Neural crest cell (in vitro differentiated cells): ENCODE measurements around the gene EVPL. TPM values are rescaled to one million over a fixed set of nuclear protein-coding genes. Genes with fewer than 3 reads are reported as not detected.

Source experiments
- DNase-seq: peaks from one replicate; pipeline ENCODE4 v3.0.0; 2021; ENCODE audit warnings: low read depth, mixed read lengths, low spot score
- H3K27ac Mint-ChIP-seq: one replicate; pipeline ENCODE4 v1.8.0; 2021; ENCODE audit warnings: mild to moderate bottlenecking, mixed read lengths; ENCODE audit not compliant: unreplicated experiment
- H3K27me3 Mint-ChIP-seq: 2 replicates; pipeline ENCODE4 v1.8.0; 2021; ENCODE audit warnings: low read depth, mild to moderate bottlenecking, mixed read lengths
- H3K36me3 Mint-ChIP-seq: 2 replicates; pipeline ENCODE4 v1.8.0; 2021; ENCODE audit warnings: low read depth, mild to moderate bottlenecking, mixed read lengths
- H3K4me1 Mint-ChIP-seq: 2 replicates; pipeline ENCODE4 v1.8.0; 2021; ENCODE audit warnings: mixed read lengths
- H3K4me3 Mint-ChIP-seq: one replicate; pipeline ENCODE4 v1.8.0; 2021; ENCODE audit warnings: mild to moderate bottlenecking, mixed read lengths
- H3K9me3 Mint-ChIP-seq: 2 replicates; pipeline ENCODE4 v1.8.0; 2021; ENCODE audit warnings: mixed read lengths
- CTCF ChIP-seq: fragments of 200-600 bp; sonication (generic); conservative IDR thresholded peaks from 2 replicates; pipeline ENCODE4 v1.5.0; 2021; ENCODE audit warnings: antibody characterized with exemption, mild to moderate bottlenecking
- total RNA-seq: library from RNA; stranded (reverse); gene quantifications from 2 replicates; pipeline ENCODE4 v1.2.1, GENCODE V29; 2021

Gene EVPL
- total RNA-seq, 1 donor from 2014 or later: not detected

- H3K9me3 Mint-ChIP-seq: no peaks in the 10 kb centered on the region
These were observed 13.3 kb upstream of the EVPL start for GRCh38 chr17:76040376-76040775.

GRCh38 chr17:76039121-76039520, 12.0 kb upstream of the EVPL start:
- Mint-ChIP-seq H3K27ac (peak overlapping the region; percentile 45), H3K9me3 (no peaks in the 10 kb centered on the region), H3K36me3 (peaks cover 29% of the 10 kb centered on the region), H3K4me3 (no peak overlapping the region), H3K4me1 (no peaks in the 10 kb centered on the region), H3K27me3 (no peaks in the 10 kb centered on the region)
- DNase-seq: no peak
- no peak for TF ChIP-seq CTCF

More at GRCh38 chr17:76040376-76040775, 13.3 kb upstream of the EVPL start:
- Mint-ChIP-seq H3K27ac (no peak overlapping the region), H3K27me3 (no peaks in the 10 kb centered on the region), H3K36me3 (peaks cover 33% of the 10 kb centered on the region), H3K4me3 (no peak overlapping the region), H3K4me1 (no peaks in the 10 kb centered on the region)
- TF ChIP-seq CTCF: no peak
- no peak for DNase-seq

GRCh38 chr17:76038050-76038449, 10.9 kb upstream of the EVPL start:
- Mint-ChIP-seq H3K4me1 (no peaks in the 10 kb centered on the region), H3K27me3 (no peaks in the 10 kb centered on the region), H3K36me3 (peaks cover 21% of the 10 kb centered on the region), H3K4me3 (no peak overlapping the region), H3K27ac (peak overlapping the region; percentile 6), H3K9me3 (no peaks in the 10 kb centered on the region)
- no peak for DNase-seq
- no peak for TF ChIP-seq CTCF

- Mint-ChIP-seq H3K27ac (no peak overlapping the region), H3K27me3 (no peaks in the 10 kb centered on the region), H3K9me3 (no peaks in the 10 kb centered on the region), H3K4me3 (no peak overlapping the region), H3K4me1 (no peaks in the 10 kb centered on the region), H3K36me3 (peaks cover 21% of the 10 kb centered on the region)
- no peak for DNase-seq
- TF ChIP-seq CTCF: no peak
These were observed 9.6 kb upstream of the EVPL start for GRCh38 chr17:76036497-76037261.

- Mint-ChIP-seq H3K4me3 (no peak overlapping the region), H3K36me3 (peaks cover 17% of the 10 kb centered on the region), H3K27ac (no peak overlapping the region), H3K4me1 (peaks cover 4% of the 10 kb centered on the region), H3K9me3 (no peaks in the 10 kb centered on the region), H3K27me3 (no peaks in the 10 kb centered on the region)
- no peak for TF ChIP-seq CTCF
- DNase-seq: no peak
These were observed 7.6 kb upstream of the EVPL start for GRCh38 chr17:76034428-76035350.
